Stomach (tissue), 9 donors: ENCODE data around the gene DBF4. TPM values are rescaled to one million over a fixed set of nuclear protein-coding genes. Genes with fewer than 3 reads are reported as not detected.

Experiments
- DNase-seq, 2 donors: peaks; one replicate each; pipeline versions ENCODE4 v3.0.0 to v3.0.0-alpha.2; 2013 to 2019
- H3K27ac ChIP-seq, 5 donors: fragments of 200-600 bp in 4 of 5; sonication (generic) in 4 of 5; one replicate each; pipeline ENCODE4 v1.5.1; 2013 to 2019; ENCODE audit warnings: mild to moderate bottlenecking in 1 of 5, moderate library complexity in 1 of 5
- H3K27me3 ChIP-seq, 3 donors: fragments of 200-600 bp; sonication (generic); one replicate each; pipeline ENCODE4 v1.5.1; 2017 to 2019; ENCODE audit warnings: mixed run types in 1 of 3
- H3K36me3 ChIP-seq, 4 donors: fragments of 200-600 bp; sonication (generic); 1 replicate in 3 of 4; 2 replicates in 1 of 4; pipeline ENCODE4 v1.5.1; 2016 to 2019
- H3K4me1 ChIP-seq, 4 donors: fragments of 200-600 bp; sonication (generic); one replicate each; pipeline ENCODE4 v1.5.1; 2016 to 2019
- H3K4me3 ChIP-seq, 4 donors: fragments of 200-600 bp; sonication (generic) in 3 of 4; one replicate each; pipeline ENCODE4 v1.5.1; 2016 to 2019; ENCODE audit warnings: mild to moderate bottlenecking in 1 of 4
- H3K9me3 ChIP-seq, 4 donors: fragments of 200-600 bp; sonication (generic); one replicate each; pipeline ENCODE4 v1.5.1; 2016 to 2019
- EP300 ChIP-seq: sonication (generic); formaldehyde crosslinking; IDR thresholded peaks from one replicate; pipeline ENCODE4 v1.6.1; 2017; ENCODE audit warnings: antibody characterized with exemption
- POLR2A ChIP-seq, 4 donors: fragments of 450-650 bp; IDR thresholded peaks; one replicate each; pipeline ENCODE4 v1.6.1; 2016; ENCODE audit warnings: antibody characterized with exemption in 4 of 4, control low read depth in 2 of 4, mild to moderate bottlenecking in 1 of 4, moderate library complexity in 1 of 4
- POLR2AphosphoS5 ChIP-seq, 3 donors: sonication (generic); formaldehyde crosslinking; IDR thresholded peaks; one replicate each; pipeline ENCODE4 v1.6.1; 2016; ENCODE audit warnings: antibody characterized with exemption in 3 of 3
- WGBS, 5 donors: extraction: QIAGEN DNeasy Blood & Tissue Kit in 3 of 5; methylation state at CpG; one replicate each; pipeline versions ENCODE4 v1.1.5 to v1.1.7; 2013 to 2018; 5-methylcytosine and 5-hydroxymethylcytosine counted together
- intact Hi-C: fragments of 100-400 bp; cut with DNase I; formaldehyde crosslinking; loops from one replicate; pipeline ENCODE4 v1.15.1; 2023; ENCODE audit warnings: low total_unique reads
- polyA plus RNA-seq, 3 donors: library from polyadenylated mRNA; stranded (reverse); fragments of 200-250 nt; gene quantifications; one replicate each; pipeline ENCODE4 v1.2.3, GENCODE V29; 2013
- total RNA-seq, 5 donors: library from RNA; depleted of rRNA; stranded (reverse); fragments of >200 nt; gene quantifications; one replicate each; pipeline versions ENCODE4 v1.1.0 to v1.2.3, GENCODE V29; 2014 to 2016
- TF ChIP-seq, protein P1 (sequence below), 7 experiments: fragments of 450-650 bp in 4 of 7; fragments of 200-600 bp in 3 of 7; sonication (generic) in 3 of 7; IDR thresholded peaks; one replicate each; pipeline ENCODE4 v1.5.1; 2016 to 2019; ENCODE audit warnings: antibody characterized with exemption in 7 of 7, control low read depth in 2 of 7, mild to moderate bottlenecking in 1 of 7
- donor health status: healthy with polysubstance abuse.
- donor health status: Bipolar disorder and iron deficiency.
- donor health status: healthy.

The DBF4 gene
- total and polyA plus RNA-seq, 8 donors: 2.0 to 29.9 (median 9.1) TPM

DNA sequence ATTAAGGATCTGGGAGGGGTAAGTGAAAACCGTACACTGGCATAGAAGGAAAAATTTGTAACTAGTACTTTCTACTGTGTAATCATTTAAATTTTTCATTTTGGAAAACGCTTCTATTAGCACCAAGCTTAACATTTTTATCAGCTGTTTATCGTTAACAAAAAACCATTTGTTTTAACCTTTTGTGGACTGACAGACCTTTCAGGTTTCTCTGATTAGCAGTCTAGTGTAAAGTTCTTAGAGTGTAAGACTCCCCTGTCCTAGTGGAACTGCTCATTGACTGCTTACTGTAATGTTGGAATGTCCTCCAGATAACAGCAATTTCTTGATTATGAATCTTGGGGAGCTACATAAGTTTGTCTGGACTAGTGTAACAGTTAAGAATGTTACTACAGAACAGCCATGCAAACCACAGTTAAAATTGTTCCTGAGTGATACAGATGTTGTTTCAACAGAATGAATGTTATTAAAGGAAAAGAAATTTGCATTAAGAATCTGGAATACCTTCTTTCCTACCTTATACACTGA, 2.0 kb downstream of the DBF4 start:
- peaks cover 0 to 46% (median 22%) of the 10 kb centered on the region in 4 donors for H3K4me1 ChIP-seq
- no peak overlapping the region for H3K4me3 ChIP-seq
- H3K27ac ChIP-seq: no peak overlapping the region
- WGBS, 5 donors: 32 to 46% (median 39%) methylated on average over 3 of the region's 3 CpGs
- H3K27me3 ChIP-seq: no peaks in the 10 kb centered on the region
- no peak for TF ChIP-seq POLR2A (IDR thresholded peaks at IDR 0.05)
- no peak for TF ChIP-seq EP300
- TF ChIP-seq, protein P1, sequence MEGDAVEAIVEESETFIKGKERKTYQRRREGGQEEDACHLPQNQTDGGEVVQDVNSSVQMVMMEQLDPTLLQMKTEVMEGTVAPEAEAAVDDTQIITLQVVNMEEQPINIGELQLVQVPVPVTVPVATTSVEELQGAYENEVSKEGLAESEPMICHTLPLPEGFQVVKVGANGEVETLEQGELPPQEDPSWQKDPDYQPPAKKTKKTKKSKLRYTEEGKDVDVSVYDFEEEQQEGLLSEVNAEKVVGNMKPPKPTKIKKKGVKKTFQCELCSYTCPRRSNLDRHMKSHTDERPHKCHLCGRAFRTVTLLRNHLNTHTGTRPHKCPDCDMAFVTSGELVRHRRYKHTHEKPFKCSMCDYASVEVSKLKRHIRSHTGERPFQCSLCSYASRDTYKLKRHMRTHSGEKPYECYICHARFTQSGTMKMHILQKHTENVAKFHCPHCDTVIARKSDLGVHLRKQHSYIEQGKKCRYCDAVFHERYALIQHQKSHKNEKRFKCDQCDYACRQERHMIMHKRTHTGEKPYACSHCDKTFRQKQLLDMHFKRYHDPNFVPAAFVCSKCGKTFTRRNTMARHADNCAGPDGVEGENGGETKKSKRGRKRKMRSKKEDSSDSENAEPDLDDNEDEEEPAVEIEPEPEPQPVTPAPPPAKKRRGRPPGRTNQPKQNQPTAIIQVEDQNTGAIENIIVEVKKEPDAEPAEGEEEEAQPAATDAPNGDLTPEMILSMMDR (IDR thresholded peaks at IDR 0.05): no peak
- TF ChIP-seq POLR2AphosphoS5 (IDR thresholded peaks at IDR 0.05): no peak
- intact Hi-C loops: no loop called here
- peak in 1 of 2 donors; percentile 8 for DNase-seq
- H3K36me3 ChIP-seq: no peaks in the 10 kb centered on the region
- H3K9me3 ChIP-seq: no peaks in the 10 kb centered on the region

DNA sequence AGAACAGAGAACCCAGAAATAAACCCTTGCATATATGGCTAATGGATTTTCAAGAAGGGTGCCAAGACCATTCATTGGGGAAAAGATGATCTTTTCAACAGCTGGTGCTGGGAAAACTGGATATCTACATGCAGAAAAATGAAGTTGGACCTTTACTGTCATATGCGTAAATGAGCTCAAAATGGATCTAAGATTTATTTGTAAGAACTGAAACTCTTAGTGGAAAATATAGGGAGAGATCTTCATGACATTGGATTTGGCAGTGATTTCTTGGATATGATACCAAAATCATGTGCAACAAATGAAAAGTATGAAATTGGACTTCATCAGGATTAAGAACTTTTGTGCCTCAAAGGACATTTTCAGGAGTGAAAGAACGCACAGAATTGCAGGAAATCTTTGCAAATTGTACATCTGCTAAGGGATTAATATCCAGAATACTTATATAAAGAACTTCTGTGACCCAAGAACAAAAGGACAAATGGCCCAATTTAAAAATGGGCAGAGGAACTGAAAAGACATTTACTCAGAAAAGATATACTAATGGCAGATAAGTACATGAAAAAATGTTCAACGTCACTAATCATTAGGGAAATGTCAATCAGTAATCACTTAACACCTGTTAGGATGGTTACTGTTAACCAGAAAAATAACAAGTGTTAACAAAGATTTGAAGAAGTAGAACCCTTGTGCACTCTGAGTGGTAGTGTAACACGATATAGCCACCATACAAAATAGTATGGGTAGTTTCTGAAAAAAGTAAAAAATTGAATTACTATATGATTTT, 6.1 kb downstream of the DBF4 start:
- H3K4me1 ChIP-seq: peaks cover 0 to 18% (median 9%) of the 10 kb centered on the region in 4 donors
- H3K36me3 ChIP-seq: peaks cover 0 to 16% (median 10%) of the 10 kb centered on the region in 4 donors
- 79 to 90% (median 85%) methylated on average over 4 of the region's 4 CpGs for WGBS, 5 donors
- no peak for DNase-seq
- no peak overlapping the region for H3K4me3 ChIP-seq
- no peaks in the 10 kb centered on the region for H3K27me3 ChIP-seq
- H3K27ac ChIP-seq: no peak overlapping the region
- H3K9me3 ChIP-seq: no peaks in the 10 kb centered on the region
- intact Hi-C loops: no loop called here
- TF ChIP-seq POLR2AphosphoS5 (IDR thresholded peaks at IDR 0.05) (no peak), POLR2A (IDR thresholded peaks at IDR 0.05) (no peak), EP300 (no peak)
- TF ChIP-seq, protein P1 (IDR thresholded peaks at IDR 0.05): no peak

DNA sequence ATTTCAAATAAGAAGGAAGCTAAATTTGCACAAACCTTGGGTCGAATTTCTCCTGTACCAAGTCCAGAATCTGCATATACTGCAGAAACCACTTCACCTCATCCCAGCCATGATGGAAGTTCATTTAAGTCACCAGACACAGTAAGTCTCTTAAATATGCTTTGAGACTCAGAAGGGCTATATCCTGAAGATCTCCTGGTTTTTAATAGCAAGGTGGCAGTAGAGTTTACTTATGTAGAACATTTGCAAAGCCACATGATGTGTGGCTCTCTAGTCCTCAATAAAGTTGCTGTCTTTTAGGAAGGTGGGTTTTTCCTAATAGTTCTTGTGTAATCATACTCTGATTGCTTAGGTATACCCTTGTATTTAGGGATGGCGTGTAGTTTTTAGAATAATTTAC, 8.7 kb downstream of the DBF4 start:
- TF ChIP-seq EP300: no peak
- Histone ChIP-seq H3K27ac (no peak overlapping the region), H3K27me3 (no peaks in the 10 kb centered on the region), H3K4me3 (no peak overlapping the region), H3K36me3 (peaks cover 0 to 36% (median 34%) of the 10 kb centered on the region in 4 donors), H3K4me1 (no peaks in the 10 kb centered on the region), H3K9me3 (no peaks in the 10 kb centered on the region)
- intact Hi-C loops: no loop called here
- WGBS, 5 donors: 67 to 75% (median 72%) methylated on average over 2 of the region's 2 CpGs
- no peak for DNase-seq

DNA sequence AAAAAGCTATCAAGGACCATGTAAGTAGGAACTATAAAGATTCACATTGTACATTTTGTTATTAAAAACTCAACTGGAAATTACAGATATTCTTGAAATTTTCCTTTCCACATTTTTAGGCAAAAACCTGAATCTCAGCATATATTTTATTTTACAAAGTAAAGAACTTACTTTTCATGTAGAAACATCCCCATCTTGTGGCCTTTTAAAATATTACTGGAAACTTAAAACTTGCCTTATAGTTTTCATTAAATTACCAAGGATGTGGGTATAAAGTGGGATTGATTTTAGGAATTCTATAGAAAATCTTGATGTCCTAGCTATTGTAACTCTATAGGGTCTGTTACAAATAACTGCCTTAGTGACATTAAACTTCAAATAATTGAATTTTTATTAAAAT, 10.6 kb downstream of the DBF4 start:
- no peaks in the 10 kb centered on the region for H3K27me3 ChIP-seq
- H3K36me3 ChIP-seq: peaks cover 0 to 41% (median 38%) of the 10 kb centered on the region in 4 donors
- H3K9me3 ChIP-seq: no peaks in the 10 kb centered on the region
- peak in 1 of 2 donors; percentile 53 for DNase-seq
- no peak overlapping the region for H3K4me3 ChIP-seq
- H3K27ac ChIP-seq: no peak overlapping the region
- TF ChIP-seq EP300 (no peak), POLR2A (IDR thresholded peaks at IDR 0.05) (no peak), POLR2AphosphoS5 (IDR thresholded peaks at IDR 0.05) (no peak)
- TF ChIP-seq, protein P1 (IDR thresholded peaks at IDR 0.05): peak in 3 of 7 experiments; percentile 35 to 53 (median 37)
- intact Hi-C loops: no loop called here
- no peaks in the 10 kb centered on the region for H3K4me1 ChIP-seq

DNA sequence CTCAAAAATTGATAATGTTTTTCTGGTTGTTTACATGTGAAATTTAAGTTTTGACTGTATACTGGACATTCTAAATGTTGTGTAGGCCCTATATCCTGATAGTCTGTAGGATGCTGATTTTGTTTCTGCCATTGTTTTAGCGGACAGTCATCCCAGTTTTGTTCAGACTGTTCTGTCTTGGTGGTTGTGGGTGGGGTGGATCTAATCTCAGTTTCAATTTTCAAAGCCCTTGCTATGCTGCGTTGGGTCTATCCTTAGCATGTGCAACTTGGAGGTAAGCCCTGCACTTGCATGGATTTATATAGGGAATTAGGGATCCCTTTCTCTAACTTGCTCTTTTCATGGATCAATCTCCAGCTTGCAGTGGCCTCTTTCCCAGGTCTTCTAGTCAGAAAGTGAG, 19.1 kb downstream of the DBF4 start:
- TF ChIP-seq EP300: no peak
- Histone ChIP-seq H3K27me3 (no peaks in the 10 kb centered on the region), H3K36me3 (peaks cover 0 to 41% (median 18%) of the 10 kb centered on the region in 4 donors), H3K9me3 (no peaks in the 10 kb centered on the region), H3K27ac (no peak overlapping the region), H3K4me1 (no peaks in the 10 kb centered on the region), H3K4me3 (no peak overlapping the region)
- intact Hi-C loops: loop anchor here (10.0 kb wide), 1 partner anchor 91 kb away; no protein-coding TSS in a partner anchor
- 90 to 98% (median 93%) methylated on average over 2 of the region's 2 CpGs for WGBS, 5 donors
- DNase-seq: no peak
